H1 (cell line): ENCODE results near the gene NIPSNAP2. TPM values are rescaled to one million over a fixed set of nuclear protein-coding genes. Genes with fewer than 3 reads are reported as not detected.

ENCODE experiments used
- CTCF ChIA-PET: fragments of 300-600 bp; sonication (Branson Sonifier 250); formaldehyde crosslinking; loops from one replicate; lab custom pipeline; 2021; ENCODE audit not compliant: partially characterized antibody; lab: Charles Lee
- POLR2A ChIA-PET: fragments of 300-600 bp; sonication (Branson Sonifier 250); formaldehyde crosslinking; loops from one replicate; lab custom pipeline; 2021; ENCODE audit warnings: inconsistent platforms; ENCODE audit not compliant: partially characterized antibody; lab: Charles Lee
- DNase-seq, 2 experiments: peaks; one replicate each; pipeline versions ENCODE4 v3.0.0 to v3.0.0-alpha.2; 2010 to 2022; ENCODE audit warnings: low spot score in 2 of 2, low read depth in 1 of 2, mixed read lengths in 1 of 2
- FAIRE-seq: peaks from 2 replicates; lab custom pipeline; 2011; peaks lifted over from hg19 to GRCh38; lab: Jason Lieb, UNC
- H2AFZ ChIP-seq: 2 replicates; pipeline ENCODE4 v1.8.1; 2012; ENCODE audit warnings: low read length, inconsistent platforms
- H2AK5ac ChIP-seq: 2 replicates; pipeline ENCODE4 v1.6.1; 2013; ENCODE audit warnings: low read depth, low read length
- H2BK120ac ChIP-seq: replicated peaks from 2 replicates; pipeline ENCODE3; 2013; ENCODE audit warnings: low read depth, low read length, inconsistent platforms
- H2BK12ac ChIP-seq: 2 replicates; pipeline ENCODE4 v1.6.1; 2013; ENCODE audit warnings: low read depth, low read length
- H2BK15ac ChIP-seq: 2 replicates; pipeline ENCODE4 v1.6.1; 2013; ENCODE audit warnings: low read length
- H2BK20ac ChIP-seq: 2 replicates; pipeline ENCODE4 v1.6.1; 2013; ENCODE audit warnings: low read length
- H2BK5ac ChIP-seq: 2 replicates; pipeline ENCODE4 v1.6.1; 2013; ENCODE audit warnings: low read depth, low read length
- H3K14ac ChIP-seq: 2 replicates; pipeline ENCODE4 v1.6.1; 2013; ENCODE audit warnings: inconsistent platforms; ENCODE audit not compliant: insufficient read length
- H3K18ac ChIP-seq: 2 replicates; pipeline ENCODE4 v1.6.1; 2013; ENCODE audit warnings: low read length; ENCODE audit errors: extremely low read depth
- H3K23ac ChIP-seq: 2 replicates; pipeline ENCODE4 v1.6.1; 2013; ENCODE audit warnings: inconsistent platforms; ENCODE audit not compliant: insufficient read length
- H3K23me2 ChIP-seq: 2 replicates; pipeline ENCODE4 v1.6.1; 2013; ENCODE audit warnings: low read depth, low read length
- H3K27ac ChIP-seq: 2 replicates; pipeline ENCODE4 v1.6.1; 2011; ENCODE audit warnings: low read depth, low read length, inconsistent platforms
- H3K27me3 ChIP-seq, 4 experiments: replicated peaks in 1 of 4; 1 replicate in 1 of 4; 2 replicates in 3 of 4; pipeline versions ENCODE4 v1.6.1 to v1.8.1; 2011 to 2013; ENCODE audit warnings: low read length in 3 of 4, mild to moderate bottlenecking in 3 of 4, inconsistent platforms in 2 of 4, mixed read lengths in 2 of 4, moderate library complexity in 1 of 4; ENCODE audit not compliant: control insufficient read depth in 3 of 4, insufficient read depth in 3 of 4; ENCODE audit errors: extremely low read depth in 1 of 4
- H3K36me3 ChIP-seq, 4 experiments: 2 replicates each; pipeline versions ENCODE4 v1.6.1 to v1.8.1; 2011 to 2013; ENCODE audit warnings: mild to moderate bottlenecking in 4 of 4, low read length in 3 of 4, moderate library complexity in 2 of 4, control low read depth in 1 of 4, inconsistent platforms in 1 of 4; ENCODE audit not compliant: insufficient read depth in 4 of 4, control insufficient read depth in 2 of 4
- H3K4ac ChIP-seq: replicated peaks from 2 replicates; pipeline ENCODE3; 2013; ENCODE audit warnings: low read length, low read depth, mixed read lengths, inconsistent platforms; ENCODE audit not compliant: insufficient read length
- H3K4me1 ChIP-seq, 4 experiments: replicated peaks in 1 of 4; 1 replicate in 1 of 4; 2 replicates in 3 of 4; pipeline versions ENCODE4 v1.6.1 to v1.8.1; 2011 to 2013; ENCODE audit warnings: low read length in 3 of 4, inconsistent platforms in 2 of 4, mixed read lengths in 1 of 4; ENCODE audit not compliant: insufficient read depth in 4 of 4, control insufficient read depth in 3 of 4
- H3K4me2 ChIP-seq, 2 experiments: 2 replicates each; pipeline versions ENCODE4 v1.6.1 to v1.8.1; 2011 to 2013; ENCODE audit warnings: low read depth in 2 of 2, low read length in 2 of 2, control low read depth in 1 of 2, inconsistent platforms in 1 of 2, mild to moderate bottlenecking in 1 of 2; ENCODE audit not compliant: insufficient read depth in 1 of 2
- H3K4me3 ChIP-seq, 4 experiments: fragments of 200-600, 300-600 bp in 1 of 4; sonication (generic), shearing (Covaris generic), sonication (Bioruptor Twin) in 1 of 4; 2 replicates each; pipeline versions ENCODE4 v1.5.1 to v1.8.1; 2011 to 2016; ENCODE audit warnings: low read length in 4 of 4, low read depth in 3 of 4, control low read depth in 2 of 4, inconsistent platforms in 2 of 4, mild to moderate bottlenecking in 2 of 4, mixed read lengths in 1 of 4, moderate library complexity in 1 of 4; ENCODE audit not compliant: insufficient read depth in 2 of 4; ENCODE audit errors: extremely low read depth in 1 of 4
- H3K56ac ChIP-seq: replicated peaks from 2 replicates; pipeline ENCODE3; 2013; ENCODE audit warnings: low read depth, mild to moderate bottlenecking, mixed read lengths, low read length, inconsistent platforms; ENCODE audit not compliant: insufficient read length
- H3K79me1 ChIP-seq: 2 replicates; pipeline ENCODE4 v1.6.1; 2013; ENCODE audit warnings: low read depth, low read length, control low read depth
- H3K79me2 ChIP-seq, 2 experiments: 2 replicates each; pipeline versions ENCODE4 v1.6.1 to v1.8.1; 2012 to 2013; ENCODE audit warnings: low read length in 2 of 2, mild to moderate bottlenecking in 2 of 2, inconsistent platforms in 1 of 2; ENCODE audit not compliant: insufficient read depth in 2 of 2, control insufficient read depth in 1 of 2
- H3K9ac ChIP-seq, 4 experiments: replicated peaks in 1 of 4; 1 replicate in 1 of 4; 2 replicates in 3 of 4; pipeline versions ENCODE4 v1.6.1 to v1.8.1; 2011 to 2013; ENCODE audit warnings: low read depth in 3 of 4, low read length in 3 of 4, control low read depth in 2 of 4, mild to moderate bottlenecking in 2 of 4, moderate library complexity in 2 of 4, inconsistent platforms in 1 of 4; ENCODE audit errors: extremely low read depth in 1 of 4
- H3K9me3 ChIP-seq, 2 experiments: 2 replicates each; pipeline versions ENCODE4 v1.6.1 to v1.8.1; 2012 to 2013; ENCODE audit warnings: mild to moderate bottlenecking in 2 of 2, moderate library complexity in 2 of 2, control low read depth in 1 of 2, inconsistent platforms in 1 of 2, low read depth in 1 of 2, low read length in 1 of 2, mixed read lengths in 1 of 2; ENCODE audit not compliant: insufficient read depth in 2 of 2
- H4K20me1 ChIP-seq, 2 experiments: replicated peaks in 1 of 2; 2 replicates each; pipeline versions ENCODE3 to v1.8.1; 2011 to 2013; ENCODE audit warnings: inconsistent platforms in 2 of 2, low read length in 2 of 2, mild to moderate bottlenecking in 1 of 2; ENCODE audit not compliant: insufficient read depth in 2 of 2, control insufficient read depth in 1 of 2
- H4K5ac ChIP-seq: 2 replicates; pipeline ENCODE4 v1.6.1; 2013; ENCODE audit warnings: low read length, low read depth, mixed read lengths, inconsistent platforms; ENCODE audit not compliant: insufficient read length
- H4K8ac ChIP-seq: 2 replicates; pipeline ENCODE4 v1.8.0; 2013; ENCODE audit warnings: mild to moderate bottlenecking, moderate library complexity, low read length, inconsistent platforms; ENCODE audit not compliant: insufficient read depth; ENCODE audit errors: extremely low read depth
- H4K91ac ChIP-seq: replicated peaks from 2 replicates; pipeline ENCODE3; 2013; ENCODE audit warnings: low read length, mixed read lengths, inconsistent platforms; ENCODE audit not compliant: insufficient read length
- EZH2 ChIP-seq: fragments of 200-600 bp; sonication (generic); IDR thresholded peaks from 2 replicates; pipeline ENCODE4 v1.7.1; 2012; ENCODE audit warnings: low read depth, mild to moderate bottlenecking, moderate library complexity, low read length, inconsistent platforms; ENCODE audit not compliant: severe bottlenecking
- PHF8 ChIP-seq: fragments of 200-600 bp; sonication (generic); conservative IDR thresholded peaks from 2 replicates; pipeline ENCODE4 v1.7.1; 2012; ENCODE audit warnings: low read depth, mild to moderate bottlenecking, inconsistent platforms, low read length, moderate library complexity
- WGBS, 2 experiments: shearing (Covaris generic) in 1 of 2; methylation state at CpG; one replicate each; pipeline versions ENCODE4 v1.1.6 to v1.1.7; 2013 to 2015; ENCODE audit warnings: low lambda C conversion rate in 2 of 2, mixed read lengths in 2 of 2, inconsistent platforms in 1 of 2, low coverage in 1 of 2, missing lambda C conversion rate in 1 of 2; ENCODE audit not compliant: insufficient replicate concordance in 2 of 2, insufficient coverage in 1 of 2, insufficient read length in 1 of 2; ENCODE audit errors: extremely low coverage in 1 of 2, missing lambda C conversion rate in 1 of 2; 5-methylcytosine and 5-hydroxymethylcytosine counted together
- polyA plus RNA-seq, 7 experiments: library from polyadenylated mRNA; depleted of rRNA in 3 of 7; stranded (reverse) in 5 of 7; unstranded in 2 of 7; fragments of >200 nt in 5 of 7; fragments of 200-250 nt in 2 of 7; gene quantifications; 1 replicate in 5 of 7; 2 replicates in 1 of 7; 4 replicates in 1 of 7; pipeline versions ENCODE4 v1.2.1 to v1.2.3, GENCODE V29; 2011 to 2013; ENCODE audit warnings: missing spikeins in 2 of 7, mixed read lengths in 2 of 7
- total RNA-seq: library from RNA; stranded (reverse); fragmentation: NEBNext Ultra II Directional; extraction: Animal tissue kit (Norgen Biotek cat#: 25700); gene quantifications from 2 replicates; pipeline ENCODE4 v1.2.1, GENCODE V29; 2021

The NIPSNAP2 gene
- total and polyA plus RNA-seq, 2 of the 8 experiments (the other 6 are each of a cell fraction or from before 2014, with no cell fraction given): 31.1 to 45.2 TPM

- Histone ChIP-seq H4K5ac (no peak overlapping the region), H2BK120ac (no peak overlapping the region), H3K4me3 (no peak overlapping the region), H3K23me2 (no peaks in the 10 kb centered on the region), H3K4me1 (peaks cover 0 to 5% (median 1%) of the 10 kb centered on the region in 4 experiments; a peak in 2 of 7 replicates), H3K9me3 (no peaks in the 10 kb centered on the region), H4K91ac (no peak overlapping the region)
- no peak for DNase-seq
- TF ChIP-seq PHF8: no peak
- no peak for TF ChIP-seq EZH2
- TF ChIP-seq, all 59 proteins: peak for 0
- Histone ChIP-seq H3K27me3 (no peaks in the 10 kb centered on the region), H2AK5ac (no peak overlapping the region), H3K36me3 (no peaks in the 10 kb centered on the region), H3K27ac (no peak overlapping the region), H4K20me1 (peaks cover 2 to 9% of the 10 kb centered on the region in 2 experiments), H2BK20ac (peak overlapping the region; percentile 80; the same call in 1 of the 2 replicates), H3K79me2 (peaks cover 3 to 34% of the 10 kb centered on the region in 2 experiments; a peak in 3 of 4 replicates), H3K56ac (no peak overlapping the region), H2AFZ (no peak overlapping the region), H3K14ac (no peak overlapping the region), H4K8ac (no peak overlapping the region; the same call in 1 of the 2 replicates), H3K9ac (no peak overlapping the region), H3K4ac (no peak overlapping the region), H3K18ac (no peak overlapping the region), H3K23ac (no peak overlapping the region), H2BK5ac (no peak overlapping the region), H2BK12ac (no peak overlapping the region), H3K79me1 (peaks cover 9% of the 10 kb centered on the region), H3K4me2 (no peak overlapping the region), H2BK15ac (no peak overlapping the region)
- CTCF ChIA-PET: interaction anchor here (0.8 to 1.3 kb wide), 3 partner anchors 32 to 224 kb away, joined by 3 to 4 read pairs (median 4); no protein-coding TSS in a partner anchor
- FAIRE-seq: no peak
- POLR2A ChIA-PET: interaction anchor here (0.6 to 0.7 kb wide), 3 partner anchors 13 to 82 kb away, joined by 4 to 5 read pairs (median 4); partner anchors contain the start of genes CCT6A and PSPH
- 87% methylated on average over 11 of the region's 11 CpGs; no CpG with 5 or more reads in 1 of the 2 experiments for WGBS, 2 experiments
These were observed 5.0 kb downstream of the NIPSNAP2 start for GRCh38 chr7:55969391-55969790.
